HG03565 (cell line): ENCODE results near the gene SPAST.
"Not testable (repeated sequence)": the region's sequence is repeated elsewhere in the genome, so short reads cannot be mapped to it uniquely, and the experiment has no call there.

Experiments
- ATAC-seq: cut with Tn5 transposase; IDR thresholded peaks from one replicate; pipeline ENCODE4 v1.9.1; 2021; ENCODE audit warnings: mild to moderate bottlenecking, moderate library complexity; ENCODE audit not compliant: unreplicated experiment

The SPAST gene

DNA sequence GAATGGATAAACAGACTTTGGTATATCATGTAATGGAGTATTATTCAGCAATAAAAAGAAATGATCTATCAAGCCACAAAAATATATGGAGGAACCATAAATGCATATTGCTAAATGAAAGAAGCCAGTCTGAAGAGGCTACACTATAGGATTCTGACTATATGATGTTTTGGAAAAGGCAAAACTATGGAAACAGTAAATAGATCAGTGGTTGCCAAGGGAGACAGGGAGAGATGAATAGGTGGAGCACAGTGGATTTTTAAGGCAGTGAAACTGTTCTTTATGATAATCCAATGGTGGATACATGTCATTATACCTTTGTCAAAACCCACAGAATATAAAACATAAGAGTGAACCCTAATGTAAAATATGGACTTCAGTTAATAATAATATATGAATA lies 61.3 kb downstream of the SPAST start:
- ATAC-seq: no peak

DNA sequence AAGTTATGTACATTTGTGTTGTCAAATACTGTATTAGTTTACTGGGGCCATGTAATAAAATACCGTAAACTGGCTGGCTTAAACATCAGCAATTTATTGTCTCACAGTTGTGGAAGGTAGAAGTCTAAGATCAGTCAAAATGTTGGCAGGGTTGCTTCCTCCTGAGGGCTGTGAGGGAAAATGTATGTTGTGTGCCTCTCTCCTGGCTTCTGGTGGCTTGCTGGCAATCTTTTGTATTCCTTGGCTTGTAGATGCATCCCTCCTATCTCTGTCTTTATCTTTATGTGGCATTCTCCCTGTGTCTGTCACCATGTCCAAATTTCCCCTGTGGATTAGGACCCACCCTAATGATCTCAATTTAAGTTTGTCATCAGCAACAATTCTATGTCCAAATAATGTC lies 65.3 kb downstream of the SPAST start:
- no peak for ATAC-seq

DNA sequence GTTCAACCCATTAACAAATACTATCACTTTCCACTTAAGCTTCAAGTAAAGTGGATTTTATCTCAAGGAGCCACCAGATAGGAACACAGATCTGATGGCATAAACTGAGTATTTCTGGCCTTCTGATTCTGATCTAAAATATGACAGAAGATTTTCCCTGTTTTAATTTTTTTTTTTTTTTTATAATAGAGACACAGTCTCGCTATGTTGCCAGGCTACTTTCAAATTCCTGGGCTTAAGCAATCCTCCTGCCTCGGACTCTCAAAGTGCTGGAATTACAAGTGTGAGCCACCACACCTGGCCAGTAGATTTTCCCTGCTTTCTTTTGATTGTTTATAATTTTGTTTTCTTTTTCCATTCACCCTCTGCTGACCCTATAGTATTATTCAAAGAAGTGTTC lies 65.7 kb downstream of the SPAST start:
- no peak for ATAC-seq

DNA sequence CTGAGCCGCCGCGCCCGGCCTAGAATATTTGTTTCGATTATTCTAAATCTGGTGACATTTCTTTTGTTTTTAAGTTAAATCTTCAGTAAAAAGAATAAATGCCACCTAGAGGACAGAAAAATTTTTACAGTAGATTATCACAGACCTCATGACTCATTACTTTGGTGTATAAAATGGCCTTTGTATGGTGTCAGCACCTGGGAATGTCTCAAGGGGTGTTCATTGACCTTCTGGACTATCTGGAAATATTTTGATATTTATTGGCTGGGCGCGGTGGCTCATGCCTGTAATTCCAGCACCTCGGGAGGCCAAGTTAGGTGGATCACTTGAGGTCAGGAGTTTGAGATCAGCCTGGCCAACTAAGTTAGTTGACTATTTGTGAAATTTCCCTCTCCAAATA lies 72.1 kb downstream of the SPAST start:
- ATAC-seq: no peak

DNA sequence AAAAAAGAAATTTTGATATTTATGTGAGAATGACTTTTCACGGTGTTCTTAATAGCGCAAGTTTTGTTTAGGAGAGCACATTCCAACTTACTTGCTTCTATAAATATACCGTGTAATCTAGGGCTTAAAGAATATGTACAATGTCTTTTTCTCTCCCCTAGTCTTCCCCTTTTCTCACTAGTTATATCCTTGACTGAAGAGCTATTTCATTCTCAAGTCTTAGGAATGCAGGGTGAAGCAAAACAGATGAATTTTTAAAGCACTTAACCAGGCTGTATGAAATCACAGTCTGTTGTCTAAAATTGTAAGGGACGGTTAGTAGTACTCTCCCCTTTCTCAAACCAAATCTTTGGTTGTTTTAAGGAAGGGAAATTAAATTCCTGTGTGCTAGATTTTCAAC lies 72.7 kb downstream of the SPAST start:
- ATAC-seq: no peak

DNA sequence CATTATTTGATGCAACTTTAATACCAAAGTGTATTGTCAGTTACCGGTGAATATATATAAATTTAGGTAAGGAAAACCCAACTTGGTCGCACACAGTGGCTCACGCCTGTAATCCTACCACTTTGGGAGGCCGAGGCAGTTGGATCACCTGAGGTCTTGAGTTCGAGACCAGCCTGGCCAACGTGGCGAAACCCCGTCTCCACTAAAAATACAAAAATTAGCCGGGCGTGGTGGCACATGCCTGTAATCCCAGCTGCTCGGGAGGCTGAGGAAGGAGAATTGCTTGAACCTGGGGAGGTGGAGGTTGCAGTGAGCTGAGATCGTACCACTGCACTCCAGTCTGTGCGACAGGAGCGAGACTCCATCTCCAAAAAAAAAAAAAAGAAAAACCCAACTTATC lies 88.2 kb downstream of the SPAST start:
- not testable (repeated sequence) for ATAC-seq

DNA sequence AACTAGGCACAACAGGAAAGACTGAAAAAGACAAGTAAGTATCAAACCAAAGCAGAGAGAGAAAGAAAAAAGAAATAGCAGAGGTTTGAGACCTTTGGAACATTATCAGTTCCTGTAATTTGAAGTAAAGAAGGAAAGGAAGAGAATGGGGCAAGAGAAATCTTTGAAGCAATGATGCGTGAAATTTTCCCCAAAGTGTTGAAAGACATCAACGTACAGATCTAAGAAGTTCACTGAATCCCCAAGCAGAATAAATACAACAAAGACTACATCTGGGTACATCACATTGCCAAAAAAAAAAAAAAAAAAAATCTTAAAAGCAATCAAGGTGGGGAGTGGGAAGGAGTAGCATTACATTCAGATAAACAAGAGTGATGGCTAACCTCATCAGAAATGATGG lies 96.3 kb downstream of the SPAST start:
- no peak for ATAC-seq

DNA sequence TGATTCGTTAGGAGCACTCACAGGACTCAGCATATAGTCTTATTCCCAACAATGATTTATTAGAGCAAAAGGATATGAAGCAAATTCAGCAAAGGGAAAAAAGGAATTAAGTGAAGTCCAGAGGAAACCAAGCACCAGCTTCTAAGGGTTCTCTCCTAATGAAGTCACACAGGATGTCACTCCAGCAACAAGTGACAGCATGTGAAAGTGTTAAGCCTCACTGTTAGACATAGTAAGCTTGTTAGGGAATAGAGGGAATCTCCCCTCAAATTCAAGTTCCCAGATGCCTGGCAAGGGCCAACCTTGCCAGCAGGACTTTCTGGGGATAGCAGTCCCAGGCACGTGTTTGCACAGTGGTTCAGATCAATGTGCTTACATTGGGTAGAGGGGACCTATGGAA lies 97.9 kb downstream of the SPAST start:
- ATAC-seq: no peak

DNA sequence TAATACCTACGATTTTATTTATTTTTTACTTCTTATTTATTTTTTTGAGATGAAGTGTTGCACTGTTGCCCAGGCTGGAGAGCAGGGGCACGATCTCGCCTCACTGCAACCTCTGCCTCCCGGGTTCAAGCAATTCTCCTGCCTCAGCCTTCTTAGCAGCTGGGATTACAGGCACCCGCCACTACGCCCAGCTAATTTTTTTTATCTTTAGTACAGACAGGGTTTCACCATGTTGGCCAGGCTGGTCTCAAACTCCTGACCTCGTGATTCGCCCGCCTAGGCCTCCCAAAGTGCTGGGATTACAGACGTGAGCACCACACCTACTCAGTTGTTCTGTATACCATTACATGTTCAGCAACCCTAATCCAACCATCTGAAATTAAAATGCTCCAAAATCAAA lies 100.9 kb downstream of the SPAST start:
- ATAC-seq: not testable (repeated sequence)

DNA sequence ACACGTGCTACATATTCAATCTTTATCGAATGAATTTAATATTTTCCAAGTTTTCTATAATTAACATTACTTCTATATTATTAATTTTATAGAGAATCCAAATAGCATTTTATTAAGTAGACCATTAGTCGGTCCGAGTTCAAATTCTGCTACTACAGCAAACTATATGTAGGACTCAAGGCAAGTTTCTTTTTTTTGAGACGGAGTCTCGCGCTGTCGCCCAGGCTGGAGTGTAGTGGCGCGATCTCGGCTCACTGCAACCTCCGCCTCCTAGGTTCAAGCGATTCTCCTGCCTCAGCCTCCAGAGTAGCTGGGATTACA lies 101.6 kb downstream of the SPAST start:
- ATAC-seq: not testable (repeated sequence)

DNA sequence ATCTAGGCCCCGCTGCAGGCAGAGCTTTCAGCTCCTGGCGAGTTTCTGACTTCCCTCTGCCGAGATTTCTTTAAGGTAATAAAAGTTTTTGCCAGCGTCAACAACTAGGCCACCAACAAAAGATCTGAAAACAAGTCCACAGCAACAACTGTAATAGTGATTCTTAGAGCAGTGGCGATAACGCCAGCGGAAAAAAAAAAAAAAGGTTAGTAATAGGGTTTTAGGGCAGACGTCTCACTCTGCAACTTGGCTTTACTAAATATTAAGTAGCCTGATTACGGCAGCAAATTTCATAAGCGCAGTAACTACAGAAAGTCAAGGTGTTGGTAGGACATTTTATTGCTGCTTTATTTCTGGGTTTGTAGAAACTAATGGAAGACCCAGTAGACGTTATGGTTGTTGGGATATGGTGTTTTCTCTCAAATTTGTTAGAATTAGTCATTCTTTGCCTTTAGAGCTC lies 102.8 kb downstream of the SPAST start:
- ATAC-seq: no peak

DNA sequence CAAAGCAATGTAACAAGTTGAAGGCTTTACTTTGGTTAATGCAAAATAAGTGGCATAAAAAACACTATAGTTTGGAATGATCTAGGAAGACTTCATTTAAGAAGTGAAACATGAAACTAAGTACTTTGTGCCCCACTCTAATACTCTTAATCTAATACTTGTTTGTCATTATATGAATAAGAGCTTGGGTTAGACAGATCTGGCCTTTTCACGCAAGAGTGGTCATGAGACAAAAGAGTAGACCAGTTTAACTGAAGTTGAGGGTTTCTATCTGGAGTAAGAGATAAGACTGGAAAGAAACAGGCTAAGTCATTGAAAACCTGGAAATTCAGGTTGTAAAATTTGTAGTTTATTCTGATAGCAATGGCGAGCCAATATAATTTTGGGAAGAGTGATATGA lies 105.2 kb downstream of the SPAST start:
- peak; percentile 33 for ATAC-seq

DNA sequence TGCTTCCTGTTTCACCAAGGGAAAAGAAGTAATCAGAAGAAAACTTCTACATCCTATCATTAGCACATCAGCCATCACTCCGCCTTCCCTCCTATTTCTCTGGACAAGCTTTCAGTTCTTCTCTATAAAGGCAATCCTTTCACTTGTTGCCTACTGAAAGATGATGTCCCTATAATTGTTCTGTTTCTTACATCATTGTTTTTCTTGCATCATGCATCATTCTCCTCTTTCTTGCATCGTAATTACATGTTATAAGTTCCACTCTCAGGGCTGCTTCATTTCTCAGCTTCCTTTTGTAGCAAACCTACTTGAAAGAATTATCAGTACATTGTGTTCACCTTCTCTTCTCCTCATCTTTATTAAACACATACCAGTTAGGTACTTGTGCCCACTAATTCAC lies 109.5 kb downstream of the SPAST start:
- no peak for ATAC-seq

DNA sequence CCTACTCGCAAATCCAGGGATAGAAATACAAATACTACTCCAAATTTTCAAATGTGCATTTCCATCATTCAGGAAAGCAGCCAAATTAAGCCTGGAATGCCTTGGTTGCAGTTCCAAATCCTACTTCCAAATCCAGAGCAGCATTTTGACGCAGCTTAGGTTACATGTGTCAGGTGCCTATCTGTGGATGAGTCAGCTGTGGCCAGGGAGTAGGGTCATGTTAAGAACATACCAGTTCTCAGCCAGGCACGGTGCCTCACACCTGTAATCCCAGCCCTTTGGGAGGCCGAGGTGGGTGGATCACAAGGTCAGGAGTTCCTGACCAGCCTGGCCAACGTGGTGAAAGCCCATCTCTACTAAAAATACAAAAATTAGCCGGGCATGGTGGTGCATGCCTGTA lies 119.3 kb downstream of the SPAST start:
- ATAC-seq: no peak

DNA sequence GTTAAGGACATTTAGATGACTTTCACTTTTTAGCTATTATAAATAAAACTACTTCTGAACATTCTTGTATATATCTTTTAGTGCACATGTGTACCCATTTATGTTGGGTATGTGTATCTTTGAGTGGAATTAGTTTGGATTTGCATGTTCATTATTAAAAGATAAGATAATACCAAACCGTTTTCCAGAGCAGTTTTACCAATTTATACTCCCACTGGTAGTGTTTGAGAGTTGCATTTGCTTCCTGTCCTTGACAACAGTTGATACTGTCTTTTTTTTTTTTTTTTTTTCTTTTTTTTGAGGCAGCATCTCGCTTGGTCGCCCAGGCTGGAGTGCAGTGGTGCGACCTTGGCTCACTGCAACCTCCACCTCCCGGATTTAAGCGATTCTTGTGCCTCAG lies 125.7 kb downstream of the SPAST start:
- ATAC-seq: no peak

DNA sequence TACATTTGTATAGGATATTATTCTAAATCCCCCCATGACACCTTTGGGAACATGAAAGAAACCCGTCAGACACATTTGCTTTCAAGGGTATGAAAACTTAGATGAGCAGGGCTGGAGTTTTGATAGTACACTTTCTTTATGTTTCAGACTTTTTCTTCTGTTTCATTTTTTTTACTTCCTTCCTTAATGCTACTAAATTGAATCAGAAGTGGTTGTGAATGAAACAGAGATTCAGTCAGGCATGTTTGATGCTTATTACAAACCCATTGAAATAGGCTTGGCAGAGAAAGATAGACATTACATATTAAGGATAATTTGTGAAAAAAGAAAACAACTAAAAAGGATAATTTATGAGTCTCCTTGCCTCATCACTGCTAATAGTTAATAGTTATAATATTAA lies 129.1 kb downstream of the SPAST start:
- ATAC-seq: no peak

DNA sequence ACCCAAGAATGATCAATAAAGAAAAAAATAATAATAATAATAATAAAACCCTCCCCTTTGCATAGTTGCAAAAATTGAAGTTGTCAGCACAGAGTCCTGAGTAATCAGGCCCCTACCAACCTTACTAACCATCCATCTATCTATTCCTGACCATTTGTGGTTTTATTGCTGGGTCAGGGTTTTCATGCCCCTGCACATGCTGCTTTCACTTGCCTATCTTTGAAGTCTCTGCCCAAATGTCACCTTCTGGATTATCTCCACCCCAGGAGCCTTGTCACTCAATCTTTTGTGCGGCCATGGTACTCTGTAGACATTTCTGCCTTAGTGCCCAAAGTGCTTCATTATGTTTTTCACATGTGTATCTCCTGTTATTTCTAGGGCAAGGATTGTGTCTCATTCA lies 137.5 kb downstream of the SPAST start:
- no peak for ATAC-seq

DNA sequence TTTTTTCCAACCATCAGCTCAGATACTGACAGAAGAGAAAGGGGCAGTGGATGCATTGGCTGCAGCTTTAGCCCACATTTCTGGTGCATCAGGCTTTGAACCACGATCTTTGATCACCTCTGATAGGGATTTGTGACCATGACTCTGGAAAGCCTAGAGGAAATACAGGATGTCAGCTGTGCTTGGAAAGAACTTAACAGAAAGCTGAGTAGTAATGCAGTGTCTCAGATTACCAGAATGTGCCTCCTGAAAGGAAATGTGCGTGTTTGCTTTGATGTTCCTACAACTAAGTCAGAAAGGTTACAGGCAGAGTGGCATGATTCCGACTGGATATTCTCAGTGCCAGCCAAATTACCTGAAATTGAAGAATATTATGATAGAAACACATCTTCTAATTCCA lies 140.1 kb downstream of the SPAST start:
- not testable (repeated sequence) for ATAC-seq
